Neural cell (in vitro differentiated cells): ENCODE results near the gene EMC6. TPM values are rescaled to one million over a fixed set of nuclear protein-coding genes. Genes with fewer than 3 reads are reported as not detected.

Experiments
- H2AFZ ChIP-seq: fragments of 200-600, 300-800 bp; sonication (generic), shearing (Covaris generic); 2 replicates; pipeline ENCODE4 v1.6.0; 2014; ENCODE audit warnings: low read depth, mild to moderate bottlenecking, antibody characterized with exemption, low read length, moderate library complexity
- H3F3A ChIP-seq: fragments of 200-600 bp; shearing (Covaris generic); 2 replicates; pipeline ENCODE4 v1.6.1; 2016; ENCODE audit warnings: mild to moderate bottlenecking, moderate library complexity, mixed read lengths, antibody characterized with exemption, low read length; ENCODE audit not compliant: insufficient read depth, poor library complexity, severe bottlenecking
- H3K27ac ChIP-seq: fragments of 200-600, 300-800 bp; sonication (generic), shearing (Covaris generic); 2 replicates; pipeline ENCODE4 v1.5.1; 2014; ENCODE audit warnings: mild to moderate bottlenecking, low read length, moderate library complexity
- H3K27me3 ChIP-seq: fragments of 300-800, 200-600 bp; sonication (generic), shearing (Covaris generic); 2 replicates; pipeline ENCODE4 v1.6.0; 2014; ENCODE audit warnings: mild to moderate bottlenecking, low read depth, low read length, moderate library complexity; ENCODE audit not compliant: insufficient read depth
- H3K36me3 ChIP-seq: fragments of 300-800, 200-600 bp; sonication (generic), shearing (Covaris generic); 2 replicates; pipeline ENCODE4 v1.5.1; 2014; ENCODE audit warnings: mild to moderate bottlenecking, antibody characterized with exemption, low read length, moderate library complexity; ENCODE audit not compliant: insufficient read depth
- H3K4me2 ChIP-seq: fragments of 300-800, 200-600 bp; sonication (generic), shearing (Covaris generic); 2 replicates; pipeline ENCODE4 v1.6.0; 2014; ENCODE audit warnings: mild to moderate bottlenecking, low read length
- H3K4me3 ChIP-seq: fragments of 300-800, 200-600 bp; sonication (generic), shearing (Covaris generic); 2 replicates; pipeline ENCODE4 v1.5.1; 2014; ENCODE audit warnings: mild to moderate bottlenecking, low read length, moderate library complexity
- H3K79me2 ChIP-seq: fragments of 200-600 bp; shearing (Covaris generic); replicated peaks from 2 replicates; pipeline ENCODE4 v1.6.0; 2014; ENCODE audit warnings: mild to moderate bottlenecking, low read length, moderate library complexity; ENCODE audit not compliant: insufficient read depth
- H3K9ac ChIP-seq: fragments of 300-800, 200-600 bp; sonication (generic), shearing (Covaris generic); 2 replicates; pipeline ENCODE4 v1.6.1; 2016; ENCODE audit warnings: mild to moderate bottlenecking, low read length, mixed read lengths
- H3K9me2 ChIP-seq: fragments of 200-600 bp; shearing (Covaris generic); 2 replicates; pipeline ENCODE4 v1.6.1; 2016; ENCODE audit warnings: mild to moderate bottlenecking, low read length, mixed read lengths; ENCODE audit not compliant: insufficient read depth
- H3K9me3 ChIP-seq: fragments of 200-600, 300-800 bp; sonication (generic), shearing (Covaris generic); 2 replicates; pipeline ENCODE4 v1.6.1; 2016; ENCODE audit warnings: mild to moderate bottlenecking, mixed run types, low read length, moderate library complexity, mixed read lengths
- H4K20me1 ChIP-seq: fragments of 200-600 bp; shearing (Covaris generic); 2 replicates; pipeline ENCODE4 v1.6.1; 2016; ENCODE audit warnings: mild to moderate bottlenecking, mixed run types; ENCODE audit not compliant: insufficient read depth
- EP300 ChIP-seq: fragments of 450-650 bp; conservative IDR thresholded peaks from 2 replicates; pipeline ENCODE4 v1.6.1; 2014; ENCODE audit warnings: antibody characterized with exemption, mild to moderate bottlenecking, moderate library complexity; ENCODE audit not compliant: poor library complexity, severe bottlenecking
- EZH2 ChIP-seq: fragments of 200-600, 300-800 bp; shearing (Covaris generic), sonication (generic); IDR thresholded peaks from 2 replicates; pipeline ENCODE4 v1.6.1; 2014; ENCODE audit warnings: antibody characterized with exemption, low read length, borderline replicate concordance, mild to moderate bottlenecking; ENCODE audit not compliant: insufficient read depth, poor library complexity, severe bottlenecking
- MXI1 ChIP-seq: fragments of 450-650 bp; conservative IDR thresholded peaks from 2 replicates; pipeline ENCODE4 v1.6.1; 2014; ENCODE audit warnings: antibody characterized with exemption, mild to moderate bottlenecking; ENCODE audit not compliant: poor library complexity, severe bottlenecking
- POLR2AphosphoS5 ChIP-seq: IDR thresholded peaks from 2 replicates; pipeline ENCODE4 v1.6.1; 2012
- RAD21 ChIP-seq: fragments of 450-650 bp; conservative IDR thresholded peaks from 2 replicates; pipeline ENCODE4 v1.6.1; 2014; ENCODE audit warnings: antibody characterized with exemption, mild to moderate bottlenecking, moderate library complexity
- SMC3 ChIP-seq: fragments of 450-650 bp; conservative IDR thresholded peaks from 2 replicates; pipeline ENCODE4 v1.6.1; 2014; ENCODE audit warnings: antibody characterized with exemption, mild to moderate bottlenecking, moderate library complexity; ENCODE audit not compliant: poor library complexity
- TAF1 ChIP-seq: IDR thresholded peaks from 2 replicates; pipeline ENCODE4 v1.6.1; 2012; ENCODE audit warnings: low read depth
- polyA plus RNA-seq: library from polyadenylated mRNA; depleted of rRNA; stranded (reverse); fragments of >200 nt; gene quantifications from 2 replicates; pipeline ENCODE4 v1.2.3, GENCODE V29; 2014
- TF ChIP-seq, protein P1 (sequence below): fragments of 450-650 bp; IDR thresholded peaks from 2 replicates; pipeline ENCODE4 v1.5.1; 2014; ENCODE audit warnings: antibody characterized with exemption, mild to moderate bottlenecking, moderate library complexity; ENCODE audit not compliant: poor library complexity, severe bottlenecking
- TF ChIP-seq, protein P2 (sequence below): IDR thresholded peaks from 2 replicates; pipeline ENCODE4 v1.6.1; 2012; ENCODE audit warnings: borderline replicate concordance

EMC6 gene
- polyA plus RNA-seq, 1 donor from 2014 or later, result 61.7 TPM

DNA sequence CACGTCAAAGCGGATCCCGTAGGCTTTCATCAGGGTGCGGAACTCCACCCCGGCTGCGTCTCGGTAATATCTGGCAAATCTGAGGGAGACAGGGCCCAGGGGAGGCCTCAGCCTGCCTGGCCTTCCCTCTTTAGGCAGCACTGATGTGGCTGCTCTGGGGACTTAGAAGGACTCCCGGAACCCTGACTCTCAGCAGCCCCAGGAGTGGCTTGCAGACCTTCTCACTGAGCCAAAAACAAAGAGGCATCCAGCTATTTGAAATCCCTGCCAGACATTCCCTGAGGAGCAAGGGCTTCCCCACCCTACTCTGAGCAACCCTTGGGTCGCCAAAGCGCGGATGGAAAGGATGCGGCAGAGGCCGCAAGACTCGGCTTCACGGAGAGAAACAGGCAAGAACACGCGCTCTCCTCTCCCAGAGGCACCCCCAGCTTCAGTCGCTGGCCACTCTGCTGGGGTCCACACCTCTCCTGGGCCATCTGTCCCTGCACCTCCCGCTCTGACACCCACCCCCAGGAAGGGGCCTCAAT, 19.5 kb downstream of the EMC6 start:
- Histone ChIP-seq H4K20me1 (no peaks in the 10 kb centered on the region), H3K9me3 (no peaks in the 10 kb centered on the region), H3K4me2 (no peak overlapping the region), H3K79me2 (no peaks in the 10 kb centered on the region), H3K27ac (no peak overlapping the region), H3K4me3 (no peak overlapping the region), H2AFZ (no peak overlapping the region), H3K36me3 (no peaks in the 10 kb centered on the region), H3F3A (no peaks in the 10 kb centered on the region), H3K27me3 (no peaks in the 10 kb centered on the region), H3K9ac (no peak overlapping the region), H3K9me2 (no peaks in the 10 kb centered on the region)
- TF ChIP-seq POLR2AphosphoS5 (no peak), TAF1 (no peak), MXI1 (no peak), EZH2 (no peak), RAD21 (no peak), SMC3 (no peak), EP300 (no peak)
- TF ChIP-seq, protein P1, sequence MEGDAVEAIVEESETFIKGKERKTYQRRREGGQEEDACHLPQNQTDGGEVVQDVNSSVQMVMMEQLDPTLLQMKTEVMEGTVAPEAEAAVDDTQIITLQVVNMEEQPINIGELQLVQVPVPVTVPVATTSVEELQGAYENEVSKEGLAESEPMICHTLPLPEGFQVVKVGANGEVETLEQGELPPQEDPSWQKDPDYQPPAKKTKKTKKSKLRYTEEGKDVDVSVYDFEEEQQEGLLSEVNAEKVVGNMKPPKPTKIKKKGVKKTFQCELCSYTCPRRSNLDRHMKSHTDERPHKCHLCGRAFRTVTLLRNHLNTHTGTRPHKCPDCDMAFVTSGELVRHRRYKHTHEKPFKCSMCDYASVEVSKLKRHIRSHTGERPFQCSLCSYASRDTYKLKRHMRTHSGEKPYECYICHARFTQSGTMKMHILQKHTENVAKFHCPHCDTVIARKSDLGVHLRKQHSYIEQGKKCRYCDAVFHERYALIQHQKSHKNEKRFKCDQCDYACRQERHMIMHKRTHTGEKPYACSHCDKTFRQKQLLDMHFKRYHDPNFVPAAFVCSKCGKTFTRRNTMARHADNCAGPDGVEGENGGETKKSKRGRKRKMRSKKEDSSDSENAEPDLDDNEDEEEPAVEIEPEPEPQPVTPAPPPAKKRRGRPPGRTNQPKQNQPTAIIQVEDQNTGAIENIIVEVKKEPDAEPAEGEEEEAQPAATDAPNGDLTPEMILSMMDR, result no peak
- TF ChIP-seq, protein P2, sequence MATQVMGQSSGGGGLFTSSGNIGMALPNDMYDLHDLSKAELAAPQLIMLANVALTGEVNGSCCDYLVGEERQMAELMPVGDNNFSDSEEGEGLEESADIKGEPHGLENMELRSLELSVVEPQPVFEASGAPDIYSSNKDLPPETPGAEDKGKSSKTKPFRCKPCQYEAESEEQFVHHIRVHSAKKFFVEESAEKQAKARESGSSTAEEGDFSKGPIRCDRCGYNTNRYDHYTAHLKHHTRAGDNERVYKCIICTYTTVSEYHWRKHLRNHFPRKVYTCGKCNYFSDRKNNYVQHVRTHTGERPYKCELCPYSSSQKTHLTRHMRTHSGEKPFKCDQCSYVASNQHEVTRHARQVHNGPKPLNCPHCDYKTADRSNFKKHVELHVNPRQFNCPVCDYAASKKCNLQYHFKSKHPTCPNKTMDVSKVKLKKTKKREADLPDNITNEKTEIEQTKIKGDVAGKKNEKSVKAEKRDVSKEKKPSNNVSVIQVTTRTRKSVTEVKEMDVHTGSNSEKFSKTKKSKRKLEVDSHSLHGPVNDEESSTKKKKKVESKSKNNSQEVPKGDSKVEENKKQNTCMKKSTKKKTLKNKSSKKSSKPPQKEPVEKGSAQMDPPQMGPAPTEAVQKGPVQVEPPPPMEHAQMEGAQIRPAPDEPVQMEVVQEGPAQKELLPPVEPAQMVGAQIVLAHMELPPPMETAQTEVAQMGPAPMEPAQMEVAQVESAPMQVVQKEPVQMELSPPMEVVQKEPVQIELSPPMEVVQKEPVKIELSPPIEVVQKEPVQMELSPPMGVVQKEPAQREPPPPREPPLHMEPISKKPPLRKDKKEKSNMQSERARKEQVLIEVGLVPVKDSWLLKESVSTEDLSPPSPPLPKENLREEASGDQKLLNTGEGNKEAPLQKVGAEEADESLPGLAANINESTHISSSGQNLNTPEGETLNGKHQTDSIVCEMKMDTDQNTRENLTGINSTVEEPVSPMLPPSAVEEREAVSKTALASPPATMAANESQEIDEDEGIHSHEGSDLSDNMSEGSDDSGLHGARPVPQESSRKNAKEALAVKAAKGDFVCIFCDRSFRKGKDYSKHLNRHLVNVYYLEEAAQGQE, result no peak

DNA sequence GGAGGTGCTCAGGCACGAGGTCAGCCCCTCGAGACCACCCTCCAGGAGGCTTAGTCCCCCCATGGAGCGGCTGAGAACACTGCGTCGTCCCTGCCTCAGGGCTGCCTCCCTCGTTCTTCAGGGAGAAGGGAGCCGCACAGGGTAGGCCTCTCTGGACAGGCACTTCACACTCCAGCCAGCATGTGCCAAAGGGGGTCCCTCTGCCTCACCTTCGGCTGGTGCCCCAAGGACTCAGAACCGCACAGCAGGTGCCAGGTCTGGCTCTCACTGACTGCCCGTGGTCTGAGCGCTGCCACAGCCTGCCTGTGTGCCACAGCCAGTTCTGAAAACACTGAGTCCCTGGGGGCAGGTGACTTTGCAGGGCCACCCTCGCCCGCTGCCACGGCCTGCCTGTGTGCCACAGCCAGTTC, 20.2 kb downstream of the EMC6 start:
- Histone ChIP-seq H3K4me2 (no peak overlapping the region), H3K27ac (no peak overlapping the region)

More for the DNA sequence above, 20.2 kb downstream of the EMC6 start:
- H3K4me3 ChIP-seq, result no peak overlapping the region
- TF ChIP-seq EP300, result no peak
- no peak for TF ChIP-seq TAF1
- TF ChIP-seq SMC3, result no peak
- TF ChIP-seq, protein P2, result no peak
- no peak for TF ChIP-seq POLR2AphosphoS5
- no peak for TF ChIP-seq MXI1
- TF ChIP-seq, protein P1, result no peak
- no peak for TF ChIP-seq RAD21
- TF ChIP-seq EZH2, result no peak
- H3K79me2 ChIP-seq, result no peaks in the 10 kb centered on the region
- H2AFZ ChIP-seq, result no peak overlapping the region
- no peaks in the 10 kb centered on the region for H3K27me3 ChIP-seq
- no peaks in the 10 kb centered on the region for H3F3A ChIP-seq
- no peak overlapping the region for H3K9ac ChIP-seq
- H3K9me2 ChIP-seq, result no peaks in the 10 kb centered on the region
- H3K9me3 ChIP-seq, result no peaks in the 10 kb centered on the region
- H3K36me3 ChIP-seq, result no peaks in the 10 kb centered on the region
- no peaks in the 10 kb centered on the region for H4K20me1 ChIP-seq
